GM19240 (cell line): ENCODE data around the gene AKNA.

Source experiments
- DNase-seq: peaks from one replicate; pipeline ENCODE4 v3.0.0; 2011; ENCODE audit warnings: low spot score; ENCODE audit not compliant: insufficient read length

The AKNA gene

GRCh38 chr9:114304416-114305188 lies 83.2 kb downstream of the AKNA start:
- no peak for DNase-seq

- no peak for DNase-seq
Observed at GRCh38 chr9:114303977-114304376, 83.8 kb downstream of the AKNA start.

- no peak for DNase-seq
Observed at GRCh38 chr9:114303571-114303970, 84.2 kb downstream of the AKNA start.

GRCh38 chr9:114302727-114303126 lies 85.1 kb downstream of the AKNA start:
- no peak for DNase-seq

- DNase-seq, result no peak
Observed at GRCh38 chr9:114301798-114302565, 85.8 kb downstream of the AKNA start.

GRCh38 chr9:114300846-114301797 lies 86.7 kb downstream of the AKNA start:
- DNase-seq, result no peak

- no peak for DNase-seq
Observed at GRCh38 chr9:114300153-114300845, 87.5 kb downstream of the AKNA start.

- DNase-seq, result no peak
Observed at GRCh38 chr9:114299286-114300152, 88.3 kb downstream of the AKNA start.

GRCh38 chr9:114296338-114296737 lies 91.4 kb downstream of the AKNA start:
- DNase-seq, result no peak

GRCh38 chr9:114294664-114295063 lies 93.1 kb downstream of the AKNA start:
- no peak for DNase-seq

- DNase-seq, result no peak
Observed at GRCh38 chr9:114291886-114292590, 95.7 kb downstream of the AKNA start.

- peak; percentile 30 for DNase-seq
Observed at GRCh38 chr9:114291064-114291474, 96.7 kb downstream of the AKNA start.

GRCh38 chr9:114290561-114290986 lies 97.2 kb downstream of the AKNA start:
- DNase-seq, result no peak

GRCh38 chr9:114289571-114290481 lies 98.0 kb downstream of the AKNA start:
- DNase-seq, result no peak

- DNase-seq, result no peak
Observed at GRCh38 chr9:114289106-114289505, 98.7 kb downstream of the AKNA start.

- DNase-seq, result no peak
Observed at GRCh38 chr9:114288193-114289091, 99.3 kb downstream of the AKNA start.

- DNase-seq, result no peak
Observed at GRCh38 chr9:114287763-114288192, 100.0 kb downstream of the AKNA start.
